Heart left ventricle (tissue), 16 donors: ENCODE measurements around the gene PRXL2C. TPM values are rescaled to one million over a fixed set of nuclear protein-coding genes. Genes with fewer than 3 reads are reported as not detected.

Experiments used
- ATAC-seq, 4 donors: fragments of 200-7000 bp; cut with Tn5 transposase; one replicate each; pipeline ENCODE4 v1.9.1; 2020 to 2022; ENCODE audit warnings: moderate library complexity in 4 of 4, mild to moderate bottlenecking in 3 of 4, moderate number of reproducible peaks in 1 of 4
- DNase-seq, 5 donors: peaks; one replicate each; pipeline ENCODE4 v3.0.0-alpha.2; 2020
- H3K27ac ChIP-seq, 12 donors: fragments of 200-600 bp; sonication (generic) in 4 of 12; one replicate each; pipeline versions ENCODE4 v1.5.0 to v1.8.0; 2016 to 2022; ENCODE audit warnings: mild to moderate bottlenecking in 2 of 12
- H3K27me3 ChIP-seq, 9 donors: fragments of 200-600 bp; sonication (generic) in 2 of 9; one replicate each; pipeline versions ENCODE4 v1.5.1 to v1.8.0; 2016 to 2022; ENCODE audit warnings: mild to moderate bottlenecking in 3 of 9
- H3K36me3 ChIP-seq, 9 donors: fragments of 200-600 bp; sonication (generic) in 2 of 9; one replicate each; pipeline versions ENCODE4 v1.5.0 to v1.8.0; 2018 to 2022; ENCODE audit warnings: mild to moderate bottlenecking in 2 of 9
- H3K4me1 ChIP-seq, 12 donors: fragments of 200-600 bp; sonication (generic) in 4 of 12; one replicate each; pipeline versions ENCODE4 v1.5.0 to v1.8.0; 2016 to 2022; ENCODE audit warnings: mild to moderate bottlenecking in 3 of 12
- H3K4me3 ChIP-seq, 12 donors: fragments of 200-600 bp; sonication (generic) in 4 of 12; one replicate each; pipeline versions ENCODE4 v1.5.0 to v1.8.0; 2017 to 2022; ENCODE audit warnings: mild to moderate bottlenecking in 9 of 12, moderate library complexity in 4 of 12
- H3K9me3 ChIP-seq, 12 donors: fragments of 200-600 bp; sonication (generic) in 4 of 12; one replicate each; pipeline versions ENCODE4 v1.5.0 to v1.8.0; 2016 to 2022; ENCODE audit warnings: mild to moderate bottlenecking in 1 of 12
- POLR2A ChIP-seq, 2 donors: fragments of 450-650 bp; IDR thresholded peaks; one replicate each; pipeline ENCODE4 v1.6.1; 2017; ENCODE audit warnings: antibody characterized with exemption in 2 of 2, mild to moderate bottlenecking in 2 of 2, moderate library complexity in 2 of 2
- WGBS, 4 donors: extraction: QIAGEN DNeasy Blood & Tissue Kit in 2 of 4; methylation state at CpG; one replicate each; pipeline versions ENCODE4 v1.1.5 to v1.1.7; 2013 to 2018; 5-methylcytosine and 5-hydroxymethylcytosine counted together
- intact Hi-C, 10 donors: fragments of 100-400 bp; cut with DNase I; formaldehyde crosslinking; loops; one replicate each; pipeline versions ENCODE4 v1.11.1 to v1.14.2; 2022
- polyA plus RNA-seq, 2 donors: library from polyadenylated mRNA; stranded (reverse); fragments of 200-250 nt; gene quantifications; one replicate each; pipeline ENCODE4 v1.2.3, GENCODE V29; 2013
- total RNA-seq, 9 donors: library from RNA; depleted of rRNA in 2 of 9; stranded (reverse); fragments of >200 nt in 2 of 9; fragmentation: NEBNext Ultra II Directional in 3 of 9; extraction: Animal tissue kit (Norgen Biotek cat#: 25700) in 3 of 9; gene quantifications; one replicate each; pipeline versions ENCODE4 v1.1.0 to v1.2.4, GENCODE V29; 2016 to 2023
- TF ChIP-seq, protein P1 (sequence below), 12 donors: fragments of 200-600 bp; sonication (generic) in 4 of 12; IDR thresholded peaks; one replicate each; pipeline versions ENCODE4 v1.5.0 to v1.8.0; 2018 to 2022; ENCODE audit warnings: antibody characterized with exemption in 12 of 12, mild to moderate bottlenecking in 5 of 12
- donor health status: ischemic (EF 13 %, LVEDD 7.1; RV severe dilation, severe dysfunction).
- donor health status: healthy with polysubstance abuse.
- donor health status: DM: no; HTN: yes; CAD: no.
- donor health status: DM: no; HTN: no; CAD: no.
- donor health status: ischemic (EF 25% LVEDD 6.9; RV normal size, moderate dysfunction).
- donor health status: ischemic (EF 25% LVEDD 5.7; RV mildly dilated, moderate dysfunction).
- donor health status: healthy.
- donor health status: DM: yes; HTN: yes; CAD: no.
- donor health status: ischemic (EF 35%, LVEDD 5.7; RV mildly dilated, moderate dysfunction).
- donor health status: nonischemic (EF 11% LVEDD 7.7; RV severe dilation, severe dysfunction).
- donor health status: DM: yes; HTN: yes; CAD: no.
- donor health status: PGD.
- donor health status: ischemic (EF 29% LVEDD 5.4; RV normal size, mild dysfunction).
- donor health status: nonischemic (EF 23%, LVEDD 6.1; RV moderate dilation, normal function).

The PRXL2C gene
- total and polyA plus RNA-seq, 11 donors = 10.6 to 41.1 (median 23.8) TPM

GRCh38 chr9:96654450-96655197 lies 493 bp downstream of the PRXL2C start:
- TF ChIP-seq, protein P1, sequence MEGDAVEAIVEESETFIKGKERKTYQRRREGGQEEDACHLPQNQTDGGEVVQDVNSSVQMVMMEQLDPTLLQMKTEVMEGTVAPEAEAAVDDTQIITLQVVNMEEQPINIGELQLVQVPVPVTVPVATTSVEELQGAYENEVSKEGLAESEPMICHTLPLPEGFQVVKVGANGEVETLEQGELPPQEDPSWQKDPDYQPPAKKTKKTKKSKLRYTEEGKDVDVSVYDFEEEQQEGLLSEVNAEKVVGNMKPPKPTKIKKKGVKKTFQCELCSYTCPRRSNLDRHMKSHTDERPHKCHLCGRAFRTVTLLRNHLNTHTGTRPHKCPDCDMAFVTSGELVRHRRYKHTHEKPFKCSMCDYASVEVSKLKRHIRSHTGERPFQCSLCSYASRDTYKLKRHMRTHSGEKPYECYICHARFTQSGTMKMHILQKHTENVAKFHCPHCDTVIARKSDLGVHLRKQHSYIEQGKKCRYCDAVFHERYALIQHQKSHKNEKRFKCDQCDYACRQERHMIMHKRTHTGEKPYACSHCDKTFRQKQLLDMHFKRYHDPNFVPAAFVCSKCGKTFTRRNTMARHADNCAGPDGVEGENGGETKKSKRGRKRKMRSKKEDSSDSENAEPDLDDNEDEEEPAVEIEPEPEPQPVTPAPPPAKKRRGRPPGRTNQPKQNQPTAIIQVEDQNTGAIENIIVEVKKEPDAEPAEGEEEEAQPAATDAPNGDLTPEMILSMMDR (IDR thresholded peaks at IDR 0.05) = peak in 4 of 12 donors; percentile 0 to 39 (median 18)
- peak in 1 of 2 donors; percentile 47 for TF ChIP-seq POLR2A (IDR thresholded peaks at IDR 0.05)
- peaks cover 4 to 37% (median 20%) of the 10 kb centered on the region in 9 donors for H3K36me3 ChIP-seq
- H3K4me3 ChIP-seq = peak overlapping the region; percentile 47 to 91 (median 67)
- H3K9me3 ChIP-seq = no peaks in the 10 kb centered on the region
- intact Hi-C loops = loop anchor here in 7 of 10 donors (1.0 to 10.0 kb wide), 11 partner anchors 36 to 327 kb away; partner anchors contain the start of genes HABP4 (in 5 of the 7), CDC14B (in 3 of the 7) and ZNF367 (in 2 of the 7)
- no peaks in the 10 kb centered on the region for H3K27me3 ChIP-seq
- peaks cover 0 to 38% (median 13%) of the 10 kb centered on the region in 12 donors for H3K4me1 ChIP-seq
- WGBS, 4 donors = 0 to 1% (median 0%) methylated on average over 42 to 74 of the region's 74 CpGs
- ATAC-seq (peak; percentile 93 to 95 (median 94)), DNase-seq (peak; percentile 89 to 94 (median 91))
- H3K27ac ChIP-seq = peak overlapping the region; percentile 88 to 99 (median 98)

DNA sequence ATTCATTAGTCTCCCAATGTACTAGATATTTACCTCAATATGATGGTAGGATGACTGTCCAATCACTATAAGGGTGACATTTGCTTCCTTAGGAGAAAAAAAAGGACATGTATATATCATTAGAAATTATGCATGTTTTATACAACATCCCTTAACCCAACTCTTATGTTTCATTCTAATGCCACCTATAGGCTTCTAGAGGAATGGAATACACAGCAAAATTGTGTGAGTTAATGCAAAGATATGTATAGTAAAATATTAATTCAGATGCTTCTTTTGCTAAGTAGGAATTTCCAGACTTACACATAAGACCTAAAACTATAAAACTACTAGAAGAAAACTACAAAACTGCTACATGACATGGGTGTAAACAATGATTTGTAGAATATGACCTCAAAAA lies 3.5 kb downstream of the PRXL2C start:
- TF ChIP-seq, protein P1 (IDR thresholded peaks at IDR 0.05) = peak in 5 of 12 donors; percentile 26 to 37 (median 26)
- TF ChIP-seq POLR2A (IDR thresholded peaks at IDR 0.05) = no peak
- Histone ChIP-seq H3K4me3 (no peak overlapping the region), H3K36me3 (peaks cover 4 to 64% (median 46%) of the 10 kb centered on the region in 9 donors), H3K9me3 (no peaks in the 10 kb centered on the region), H3K27me3 (no peaks in the 10 kb centered on the region), H3K27ac (no peak overlapping the region), H3K4me1 (peaks cover 0 to 37% (median 13%) of the 10 kb centered on the region in 12 donors)
- intact Hi-C loops = loop anchor here in 5 of 10 donors (5.0 to 10.0 kb wide), 6 partner anchors 34 to 324 kb away; partner anchors contain the start of genes HABP4 (in 3 of the 5) and CDC14B (in 1 of the 5)
- no peak for DNase-seq
- ATAC-seq = no peak

GRCh38 chr9:96649620-96650324 lies 5.3 kb downstream of the PRXL2C start:
- Histone ChIP-seq H3K27ac (no peak overlapping the region), H3K4me3 (no peak overlapping the region), H3K27me3 (no peaks in the 10 kb centered on the region), H3K9me3 (no peaks in the 10 kb centered on the region), H3K4me1 (peaks cover 0 to 24% (median 7%) of the 10 kb centered on the region in 12 donors), H3K36me3 (peaks cover 4 to 82% (median 64%) of the 10 kb centered on the region in 9 donors)
- TF ChIP-seq, protein P1 (IDR thresholded peaks at IDR 0.05) = no peak
- TF ChIP-seq POLR2A (IDR thresholded peaks at IDR 0.05) = no peak
- ATAC-seq (no peak), DNase-seq (no peak)
- WGBS, 4 donors = 80 to 97% (median 87%) methylated on average over 1 of the region's 1 CpG
- intact Hi-C loops = loop anchor here in 5 of 10 donors (5.0 to 10.0 kb wide), 6 partner anchors 32 to 322 kb away; partner anchors contain the start of genes HABP4 (in 3 of the 5) and CDC14B (in 1 of the 5)
